Hematopoietic multipotent progenitor cell treated with erythropoietin and hydrocortisone succinate and interleukin-3 and kit ligand, for 15 days (in vitro differentiated cells): Measurements from ENCODE around the gene CXorf58.

Source experiments
- DNase-seq: peaks from one replicate; pipeline ENCODE4 v3.0.0-alpha.2; 2015; ENCODE audit warnings: low spot score

Gene CXorf58

DNA sequence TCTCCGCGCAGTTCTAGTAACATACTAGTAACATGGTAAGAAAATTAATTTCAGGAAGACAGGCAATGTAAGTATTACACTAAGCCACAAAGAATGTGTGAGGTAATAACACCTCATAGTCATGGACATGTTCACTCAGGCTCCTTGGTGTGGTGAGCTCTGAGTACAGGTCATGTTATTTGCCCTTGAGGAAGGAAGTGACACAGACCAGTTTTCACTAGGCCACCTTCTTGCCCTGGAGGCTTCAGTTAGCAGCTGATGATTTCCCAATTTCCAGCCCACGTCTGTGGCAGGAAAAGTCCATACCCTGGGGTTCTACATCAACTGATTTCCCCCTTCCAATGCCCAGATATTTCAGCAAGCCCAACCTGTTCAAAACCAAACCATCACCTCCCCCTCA lies 6.7 kb upstream of the CXorf58 start:
- no peak for DNase-seq

- peak; percentile 68 for DNase-seq
Observed at GRCh38 chrX:23901805-23902204, 6.0 kb upstream of the CXorf58 start.

DNA sequence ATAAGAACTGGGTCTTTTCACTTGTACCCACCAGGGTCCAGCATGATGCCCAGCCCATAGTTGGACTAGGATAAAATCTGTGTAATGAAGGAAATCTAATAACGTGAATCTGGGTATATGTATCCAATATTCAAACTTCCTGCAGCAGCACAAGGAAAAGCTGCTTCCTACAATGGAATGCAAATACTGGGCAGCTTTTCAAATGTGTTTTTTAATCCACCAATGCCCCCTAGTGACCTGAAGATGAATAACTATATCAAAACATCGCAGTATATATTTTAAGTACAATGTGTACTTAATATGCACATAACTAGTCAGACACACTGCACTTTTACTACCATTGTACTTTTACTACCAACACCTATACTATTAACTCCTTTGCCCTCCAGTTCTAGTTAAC lies 5.4 kb upstream of the CXorf58 start:
- peak; percentile 66 for DNase-seq

- no peak for DNase-seq
Observed at GRCh38 chrX:23904096-23904495, 3.7 kb upstream of the CXorf58 start.

GRCh38 chrX:23907111-23907497 lies 702 bp upstream of the CXorf58 start:
- no peak for DNase-seq

GRCh38 chrX:23908219-23909004 lies 606 bp downstream of the CXorf58 start:
- no peak for DNase-seq

- no peak for DNase-seq
Observed at GRCh38 chrX:23911126-23911835, 3.5 kb downstream of the CXorf58 start.

DNA sequence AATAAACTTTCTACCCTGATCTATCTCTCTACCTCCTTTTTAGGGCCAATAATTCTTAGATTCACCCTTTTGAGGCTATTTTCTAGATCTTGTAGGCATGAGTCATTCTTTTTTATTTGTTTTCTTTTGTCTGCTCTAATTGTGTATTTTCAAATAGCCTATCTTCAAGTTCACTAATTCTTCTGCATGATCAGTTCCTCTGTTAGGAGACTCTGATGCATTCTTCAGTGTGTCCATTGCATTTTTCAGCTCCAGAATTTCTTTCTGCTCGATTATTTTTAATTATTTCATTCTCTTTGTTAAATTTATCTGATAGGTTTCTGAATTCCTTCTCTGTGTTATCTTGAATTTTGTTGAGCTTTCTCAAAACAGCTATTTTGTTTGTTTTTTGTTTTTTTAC lies 11.3 kb downstream of the CXorf58 start:
- no peak for DNase-seq

GRCh38 chrX:23919706-23920320 lies 12.0 kb downstream of the CXorf58 start:
- DNase-seq: no peak

DNA sequence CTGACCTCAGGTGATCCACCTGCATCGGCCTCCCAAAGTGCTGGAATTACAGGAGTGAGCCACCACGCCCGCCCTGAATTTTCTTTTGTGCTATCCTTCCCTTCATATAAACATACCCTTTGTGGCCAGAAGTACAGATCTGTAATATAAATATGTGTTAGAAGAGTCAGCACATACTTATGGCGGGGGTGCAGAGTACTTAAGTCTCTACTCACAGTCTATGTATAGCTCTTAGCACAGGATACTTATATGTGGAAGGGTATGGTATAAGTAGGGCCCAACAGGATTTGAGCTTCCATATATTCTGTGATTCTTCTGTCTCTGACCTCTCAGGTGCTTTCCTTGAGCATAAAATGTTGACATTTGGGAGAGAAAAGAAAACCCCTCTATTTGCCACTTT lies 18.2 kb downstream of the CXorf58 start:
- no peak for DNase-seq

DNA sequence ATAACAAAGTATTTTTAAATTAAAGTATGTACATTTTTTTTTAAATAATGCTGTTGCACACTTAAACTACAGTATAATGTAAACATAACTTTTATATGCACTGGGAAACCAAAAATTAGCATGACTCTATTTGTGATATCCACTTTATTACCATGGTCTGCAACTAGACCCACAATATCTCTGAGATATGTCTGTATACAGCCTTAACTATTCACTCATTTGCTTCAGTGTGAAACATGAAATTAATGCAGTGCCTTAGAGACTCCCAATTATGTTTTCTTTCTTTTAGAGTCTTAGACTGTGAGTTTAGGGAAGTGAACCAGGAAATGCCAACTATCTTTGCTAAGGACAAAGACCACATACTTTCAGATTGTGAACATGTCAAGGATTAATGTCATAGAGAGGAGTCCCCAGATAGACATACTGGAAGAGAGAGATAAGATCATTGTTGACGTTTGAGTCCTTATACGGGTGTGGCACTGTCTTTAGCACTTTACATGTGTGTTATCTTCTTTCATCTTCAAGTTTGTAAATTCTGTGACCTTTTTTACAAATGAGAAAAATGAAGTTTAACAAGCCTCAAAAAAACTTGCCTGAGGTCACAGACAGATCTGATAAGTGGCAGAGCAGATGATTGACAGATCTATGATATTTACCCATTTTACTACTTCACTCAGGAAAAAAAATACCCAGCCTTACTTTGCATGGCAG lies 23.2 kb downstream of the CXorf58 start:
- no peak for DNase-seq

- DNase-seq: no peak
Observed at GRCh38 chrX:23932046-23932445, 24.2 kb downstream of the CXorf58 start.

DNA sequence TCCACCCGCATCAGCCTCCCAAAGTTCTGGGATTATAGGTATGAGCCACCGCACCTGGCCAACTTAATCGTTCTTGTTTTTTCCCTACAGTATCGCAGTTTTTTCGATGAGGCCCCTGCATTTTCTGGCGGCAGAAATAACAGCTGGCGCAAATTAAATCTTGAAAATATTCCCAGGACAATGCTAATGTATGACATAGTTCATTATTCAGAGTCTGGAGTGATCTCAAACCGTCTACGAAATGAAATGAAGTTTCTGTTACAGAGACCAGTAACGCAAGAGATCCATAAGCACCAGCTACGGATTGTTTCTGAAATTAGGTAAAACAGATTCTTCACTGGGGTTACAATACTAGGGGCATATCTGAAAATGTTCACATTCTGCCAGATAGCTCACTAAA lies 27.3 kb downstream of the CXorf58 start:
- DNase-seq: no peak

GRCh38 chrX:23936180-23936579 lies 28.4 kb downstream of the CXorf58 start:
- no peak for DNase-seq

DNA sequence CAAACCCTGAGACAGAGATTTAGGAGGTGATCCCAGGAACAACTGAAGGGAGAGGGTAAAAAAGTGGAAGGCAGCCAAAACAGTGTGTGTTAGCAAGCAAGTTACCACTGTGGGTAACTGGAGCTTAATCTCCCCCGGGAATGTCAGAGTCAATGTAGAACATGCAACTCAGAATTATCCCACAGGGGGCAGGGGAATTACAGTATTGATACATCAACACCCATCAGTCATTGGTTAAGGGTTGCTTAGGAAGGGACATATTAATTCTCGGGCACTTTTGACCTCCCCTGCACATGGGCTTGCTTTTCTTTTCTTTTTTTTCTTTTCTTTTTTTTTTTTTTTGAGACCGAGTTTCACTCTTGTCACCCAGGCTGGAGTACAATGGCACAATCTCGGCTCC lies 29.3 kb downstream of the CXorf58 start:
- DNase-seq: no peak

GRCh38 chrX:23938690-23939089 lies 30.9 kb downstream of the CXorf58 start:
- peak; percentile 84 for DNase-seq

- peak; percentile 52 for DNase-seq
Observed at GRCh38 chrX:23939203-23939602, 31.4 kb downstream of the CXorf58 start.

- DNase-seq: no peak
Observed at GRCh38 chrX:23944234-23944633, 36.4 kb downstream of the CXorf58 start.

- no peak for DNase-seq
Observed at GRCh38 chrX:23945206-23945605, 37.4 kb downstream of the CXorf58 start.

- DNase-seq: no peak
Observed at GRCh38 chrX:23952391-23952790, 44.6 kb downstream of the CXorf58 start.

- peak; percentile 12 for DNase-seq
Observed at GRCh38 chrX:23952984-23953907, 45.4 kb downstream of the CXorf58 start.

- DNase-seq: peak; percentile 12
Observed at GRCh38 chrX:23953908-23954269, 46.1 kb downstream of the CXorf58 start.
